Sciatic nerve (tissue), 2 donors: ENCODE results near the gene BEAN1. TPM values are rescaled to one million over a fixed set of nuclear protein-coding genes. Genes with fewer than 3 reads are reported as not detected.

Experiments used
- ATAC-seq: fragments of 200-7000 bp; cut with Tn5 transposase; one replicate; pipeline ENCODE4 v1.9.1; 2020; ENCODE audit warnings: mild to moderate bottlenecking, moderate library complexity
- DNase-seq: peaks from one replicate; pipeline ENCODE4 v3.0.0-alpha.2; 2020; ENCODE audit warnings: low spot score
- intact Hi-C: fragments of 100-400 bp; cut with DNase I; formaldehyde crosslinking; loops from one replicate; pipeline ENCODE4 v1.14.2; 2022
- total RNA-seq: library from RNA; stranded (reverse); fragmentation: NEBNext Ultra II Directional; extraction: Animal tissue kit (Norgen Biotek cat#: 25700); gene quantifications from one replicate; pipeline ENCODE4 v1.2.1, GENCODE V29; 2021
- donor health status: DM: no; HTN: no; CAD: no.
- donor health status: DM: no; HTN: no; CAD: no.

The BEAN1 gene
- total RNA-seq, 1 donor from 2014 or later, result 1.8 TPM

DNA sequence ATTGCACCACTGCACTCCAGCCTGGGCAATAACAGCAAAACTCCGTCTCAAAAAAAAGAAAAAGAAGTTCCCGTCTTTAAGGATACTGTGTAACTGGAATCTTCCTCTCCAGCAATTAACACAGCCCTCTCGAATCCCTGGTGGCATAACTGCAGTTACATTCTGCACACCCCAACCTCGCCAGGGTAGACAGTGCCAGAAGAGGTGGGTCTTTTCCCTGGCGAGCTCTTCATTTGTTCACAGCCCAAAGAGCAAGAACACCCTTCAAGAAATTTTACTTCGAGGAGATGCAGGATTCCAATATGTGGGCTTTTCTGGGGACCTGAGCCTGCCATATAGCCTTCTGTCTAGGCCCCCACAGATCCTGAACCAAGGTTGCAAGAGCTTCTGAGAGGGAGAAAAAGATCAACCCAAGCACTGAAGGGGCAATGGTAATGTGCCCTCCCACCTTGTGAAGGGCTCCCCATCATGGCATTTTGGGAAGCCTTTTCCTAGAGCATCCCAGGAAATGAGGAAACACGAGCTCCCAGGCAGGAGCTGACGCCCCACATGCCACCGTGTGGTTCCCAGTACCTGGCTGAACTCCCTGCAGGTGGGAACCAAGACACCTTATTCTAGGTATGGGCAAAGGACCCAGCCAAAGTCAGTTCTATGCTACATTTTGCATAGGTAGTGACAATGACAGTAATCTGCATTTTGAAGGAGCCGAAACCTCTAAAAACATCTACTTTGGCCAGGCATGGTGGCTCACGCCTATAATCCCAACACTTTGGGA is 95.9 kb downstream of the BEAN1 start:
- no peak for DNase-seq
- intact Hi-C loops, result no loop called here
- ATAC-seq, result peak; percentile 6

DNA sequence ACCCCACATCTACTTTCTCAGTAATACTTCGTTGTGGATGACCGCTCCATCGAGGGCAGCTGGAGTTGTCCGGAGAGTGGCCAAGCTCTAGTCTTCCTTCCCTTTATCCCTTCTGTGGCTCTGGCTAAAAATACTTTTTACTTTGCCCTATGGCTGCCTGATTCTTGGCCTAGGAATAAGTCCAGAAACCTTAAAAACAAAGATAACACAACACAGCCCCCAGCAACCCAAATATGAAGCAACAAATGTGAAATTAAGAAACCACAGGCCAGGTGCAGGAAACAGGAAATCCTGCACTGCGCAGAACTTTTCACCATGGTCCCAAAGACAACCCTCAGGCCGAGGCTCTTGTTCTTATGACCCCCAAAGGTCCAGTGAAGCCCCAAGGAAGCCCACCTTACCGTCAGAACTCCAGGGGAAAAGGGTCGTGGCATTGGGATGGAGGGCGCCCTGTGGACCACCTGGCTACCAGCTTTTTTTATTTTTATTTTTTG is 96.8 kb downstream of the BEAN1 start:
- intact Hi-C loops, result no loop called here
- ATAC-seq (peak; percentile 61), DNase-seq (no peak)

DNA sequence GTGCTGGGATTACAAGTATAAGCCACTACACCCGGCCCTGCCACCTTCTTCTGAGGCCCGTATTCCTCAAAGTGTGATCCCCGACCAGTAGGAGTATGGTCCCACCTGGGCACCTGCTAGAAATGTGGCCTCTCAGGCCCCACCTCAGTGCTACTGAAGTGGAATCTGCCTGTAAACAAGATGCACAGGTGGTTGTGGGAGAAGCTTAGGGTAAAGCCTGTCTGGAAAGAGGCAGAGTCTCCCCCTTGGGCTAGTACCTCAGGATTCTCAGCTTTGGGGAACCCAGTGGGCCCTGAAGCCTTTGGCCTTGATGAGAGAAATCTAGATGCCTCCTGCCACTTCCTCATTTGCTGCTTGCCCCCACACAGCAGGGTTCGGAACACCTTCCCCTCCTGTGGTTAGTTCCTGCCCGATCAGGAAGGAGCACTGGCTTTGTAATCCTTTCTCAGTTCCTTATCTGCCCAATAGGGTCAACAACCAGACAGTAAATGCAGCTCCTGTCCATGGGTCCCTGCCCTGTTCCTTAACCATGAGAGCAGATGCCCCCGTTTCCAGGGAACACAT is 97.6 kb downstream of the BEAN1 start:
- intact Hi-C loops, result no loop called here
- ATAC-seq (peak; percentile 59), DNase-seq (no peak)

DNA sequence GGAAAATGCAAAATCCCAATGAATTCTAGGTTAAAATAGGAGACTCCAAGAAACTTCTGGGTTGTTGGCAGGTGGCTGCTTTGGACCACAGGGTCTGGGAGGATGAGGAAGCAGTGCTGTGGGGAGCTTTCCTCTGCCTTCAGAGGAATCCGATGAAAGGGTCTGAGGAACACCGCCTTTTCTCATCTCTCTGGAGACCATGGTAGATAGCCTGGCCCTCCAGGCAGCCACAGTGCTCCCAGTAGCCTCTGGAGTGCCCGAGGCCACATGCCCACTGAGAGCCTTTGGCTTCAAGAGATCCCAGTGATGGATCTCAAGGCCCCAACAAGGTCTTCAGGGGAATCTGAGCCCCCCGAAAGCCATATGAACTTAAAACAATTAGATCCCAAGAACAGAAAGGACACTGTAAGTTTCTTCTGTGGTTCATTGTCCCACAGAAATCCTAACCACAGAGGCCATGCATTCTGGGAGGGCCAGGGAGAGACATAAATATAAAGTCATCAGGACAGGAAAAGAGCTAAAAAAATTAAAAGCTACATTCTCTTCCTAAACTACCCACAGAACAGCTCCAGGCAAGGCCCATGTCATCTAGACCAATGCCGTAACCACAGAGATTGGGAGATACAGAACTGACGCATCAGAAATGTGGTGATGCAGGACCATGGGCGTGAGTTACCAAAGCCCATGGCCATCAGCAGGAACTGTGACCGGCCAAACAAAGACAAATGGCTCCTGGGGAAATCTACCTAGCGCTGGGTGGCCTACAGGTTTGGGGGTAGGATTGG is 98.5 kb downstream of the BEAN1 start:
- DNase-seq (no peak), ATAC-seq (no peak)
- intact Hi-C loops, result no loop called here

GRCh38 chr16:66528294-66528693 is 101.2 kb downstream of the BEAN1 start:
- no peak for DNase-seq
- intact Hi-C loops, result no loop called here
- no peak for ATAC-seq

DNA sequence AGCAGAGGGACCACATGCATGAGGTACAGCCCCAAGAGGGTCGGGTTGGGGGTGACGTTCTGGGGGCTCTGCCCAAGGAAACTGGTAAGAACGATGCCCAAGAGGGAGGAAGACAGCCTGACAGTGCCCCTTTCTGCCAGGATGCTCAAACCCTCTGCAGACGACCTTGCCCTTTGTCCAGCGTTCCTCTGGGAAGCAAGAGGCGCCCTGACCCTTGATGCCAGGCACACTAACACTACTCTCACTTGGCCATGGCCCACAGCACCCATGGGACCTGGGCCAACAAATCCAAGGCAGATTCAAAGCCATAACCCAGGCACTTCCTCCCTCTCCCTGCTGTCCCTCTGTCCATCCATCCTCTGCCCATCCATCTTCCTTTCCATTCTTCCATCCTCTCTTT is 102.4 kb downstream of the BEAN1 start:
- ATAC-seq (no peak), DNase-seq (no peak)
- intact Hi-C loops, result no loop called here

Other genes with a start within 250 kb of the BEAN1 start
- 108 TPM for gene CDH5, start 60.6 kb upstream of the BEAN1 start, total RNA-seq
- 44.2 TPM for gene TK2, start 122.8 kb downstream of the BEAN1 start, total RNA-seq
- 36.9 TPM for gene CKLF, start 125.3 kb downstream of the BEAN1 start, total RNA-seq
- gene CMTM1, start 139.1 kb downstream of the BEAN1 start, total RNA-seq, result 6.2 TPM
- 1.5 TPM for gene CMTM2, start 152.2 kb downstream of the BEAN1 start, total RNA-seq
- 44.5 TPM for gene CMTM3, start 177.4 kb downstream of the BEAN1 start, total RNA-seq